ENCODE data around the gene XPR1. TPM values are rescaled to one million over a fixed set of nuclear protein-coding genes. Genes with fewer than 3 reads are reported as not detected.

Gene XPR1
- total and polyA plus RNA-seq, 7 donors, result 3.7 to 19.1 (median 11.2) TPM

- H3K9me3 ChIP-seq, result no peaks in the 10 kb centered on the region
Observed at GRCh38 chr1:180907313-180908055, 275.7 kb downstream of the XPR1 start.

GRCh38 chr1:180908074-180908765 lies 276.4 kb downstream of the XPR1 start:
- Histone ChIP-seq H3K27ac (no peak overlapping the region), H3K36me3 (ENCODE audit: insufficient read depth in 1 of 2, low read depth in 1 of 2) (no peaks in the 10 kb centered on the region), H3K4me3 (no peak overlapping the region), H3K27me3 (ENCODE audit: insufficient read depth in 3 of 3, low read length in 2 of 3) (peaks cover 0 to 21% (median 6%) of the 10 kb centered on the region in 3 donors), H3K9me3 (no peaks in the 10 kb centered on the region), H3K4me1 (no peaks in the 10 kb centered on the region)
- WGBS, 3 donors, result 89 to 91% (median 90%) methylated on average over 15 of the region's 15 CpGs
- DNase-seq (no peak), ATAC-seq (no peak)
- no peak for TF ChIP-seq CTCF (IDR thresholded peaks at IDR 0.05)
- intact Hi-C loops (cut with DNase I), result no loop called here

More at GRCh38 chr1:180907313-180908055, 275.7 kb downstream of the XPR1 start:
- no peak overlapping the region for H3K4me3 ChIP-seq
- H3K27me3 ChIP-seq (ENCODE audit: insufficient read depth in 3 of 3, low read length in 2 of 3), result peaks cover 0 to 14% (median 5%) of the 10 kb centered on the region in 3 donors
- no peak overlapping the region for H3K27ac ChIP-seq
- 75 to 82% (median 80%) methylated on average over 10 of the region's 10 CpGs for WGBS, 3 donors
- no peak for DNase-seq
- intact Hi-C loops (cut with DNase I), result no loop called here
- no peaks in the 10 kb centered on the region for H3K36me3 ChIP-seq (ENCODE audit: insufficient read depth in 1 of 2, low read depth in 1 of 2)
- no peak for TF ChIP-seq CTCF (IDR thresholded peaks at IDR 0.05)
- ATAC-seq, result no peak
- H3K4me1 ChIP-seq, result no peaks in the 10 kb centered on the region

GRCh38 chr1:180909005-180909414 lies 277.2 kb downstream of the XPR1 start:
- Histone ChIP-seq H3K4me3 (no peak overlapping the region), H3K4me1 (no peaks in the 10 kb centered on the region), H3K27ac (no peak overlapping the region), H3K36me3 (ENCODE audit: insufficient read depth in 1 of 2, low read depth in 1 of 2) (no peaks in the 10 kb centered on the region), H3K9me3 (no peaks in the 10 kb centered on the region), H3K27me3 (ENCODE audit: insufficient read depth in 3 of 3, low read length in 2 of 3) (peaks cover 0 to 23% (median 9%) of the 10 kb centered on the region in 3 donors)
- intact Hi-C loops (cut with DNase I), result no loop called here
- no peak for ATAC-seq
- no peak for TF ChIP-seq CTCF (IDR thresholded peaks at IDR 0.05)
- DNase-seq, result no peak
- WGBS, 3 donors, result 81 to 93% (median 91%) methylated on average over 3 of the region's 3 CpGs

GRCh38 chr1:180909462-180909976 lies 277.7 kb downstream of the XPR1 start:
- no peaks in the 10 kb centered on the region for H3K4me1 ChIP-seq
- intact Hi-C loops (cut with DNase I), result no loop called here
- no peaks in the 10 kb centered on the region for H3K36me3 ChIP-seq (ENCODE audit: insufficient read depth in 1 of 2, low read depth in 1 of 2)
- no peak overlapping the region for H3K4me3 ChIP-seq
- TF ChIP-seq CTCF (IDR thresholded peaks at IDR 0.05), result no peak
- H3K27ac ChIP-seq, result no peak overlapping the region
- WGBS, 3 donors, result 81 to 86% (median 83%) methylated on average over 5 of the region's 5 CpGs
- ATAC-seq (no peak), DNase-seq (no peak)
- H3K27me3 ChIP-seq (ENCODE audit: insufficient read depth in 3 of 3, low read length in 2 of 3), result peaks cover 0 to 23% (median 9%) of the 10 kb centered on the region in 3 donors
- H3K9me3 ChIP-seq, result no peaks in the 10 kb centered on the region

All from psoas muscle (tissue), 8 donors.